WERI-Rb-1 (cell line): Measurements from ENCODE around the gene CASD1.

Source experiments
- DNase-seq: peaks from one replicate; pipeline ENCODE4 v3.0.0-alpha.2; 2020
- H3K27ac ChIP-seq: fragments of 250-450 bp; sonication (Bioruptor Pico); 2 replicates; pipeline ENCODE4 v1.5.1; 2020; ENCODE audit warnings: mild to moderate bottlenecking, moderate library complexity
- H3K27me3 ChIP-seq: fragments of 250-450 bp; sonication (Bioruptor Pico); 2 replicates; pipeline ENCODE4 v1.5.1; 2021; ENCODE audit warnings: mild to moderate bottlenecking, low read depth, moderate library complexity; ENCODE audit not compliant: insufficient read depth, severe bottlenecking
- H3K36me3 ChIP-seq: fragments of 250-450 bp; sonication (Bioruptor Pico); 2 replicates; pipeline ENCODE4 v1.5.1; 2020; ENCODE audit warnings: mild to moderate bottlenecking, moderate library complexity
- H3K4me3 ChIP-seq: 2 replicates; pipeline ENCODE4 v1.5.1; 2011; ENCODE audit warnings: low read depth, mild to moderate bottlenecking, control low read depth, low read length
- H3K9me3 ChIP-seq: fragments of 250-450 bp; sonication (Bioruptor Pico); 2 replicates; pipeline ENCODE4 v1.5.1; 2021; ENCODE audit warnings: mild to moderate bottlenecking, moderate library complexity; ENCODE audit not compliant: severe bottlenecking
- CTCF ChIP-seq: IDR thresholded peaks from 2 replicates; pipeline ENCODE4 v1.5.1; 2011; ENCODE audit warnings: low read depth, mild to moderate bottlenecking, control low read depth, inconsistent platforms, low read length

The CASD1 gene

GRCh38 chr7:94478648-94479214 lies 30.9 kb upstream of the CASD1 start:
- no peak for TF ChIP-seq CTCF
- no peaks in the 10 kb centered on the region for H3K36me3 ChIP-seq
- no peaks in the 10 kb centered on the region for H3K9me3 ChIP-seq
- H3K4me3 ChIP-seq, result no peak overlapping the region
- H3K27ac ChIP-seq, result no peak overlapping the region
- DNase-seq, result no peak
- H3K27me3 ChIP-seq, result no peaks in the 10 kb centered on the region

- Histone ChIP-seq H3K27ac (no peak overlapping the region), H3K36me3 (no peaks in the 10 kb centered on the region), H3K9me3 (no peaks in the 10 kb centered on the region), H3K27me3 (no peaks in the 10 kb centered on the region), H3K4me3 (no peak overlapping the region)
- no peak for DNase-seq
- no peak for TF ChIP-seq CTCF
Observed at GRCh38 chr7:94481279-94481678, 28.3 kb upstream of the CASD1 start.

GRCh38 chr7:94482796-94483195 lies 26.8 kb upstream of the CASD1 start:
- H3K27me3 ChIP-seq, result no peaks in the 10 kb centered on the region
- H3K36me3 ChIP-seq, result no peaks in the 10 kb centered on the region
- H3K4me3 ChIP-seq, result no peak overlapping the region
- DNase-seq, result no peak
- H3K27ac ChIP-seq, result no peak overlapping the region
- no peak for TF ChIP-seq CTCF
- no peaks in the 10 kb centered on the region for H3K9me3 ChIP-seq

- TF ChIP-seq CTCF, result no peak
- no peaks in the 10 kb centered on the region for H3K9me3 ChIP-seq
- H3K36me3 ChIP-seq, result no peaks in the 10 kb centered on the region
- H3K27ac ChIP-seq, result no peak overlapping the region
- no peaks in the 10 kb centered on the region for H3K27me3 ChIP-seq
- no peak for DNase-seq
- no peak overlapping the region for H3K4me3 ChIP-seq
Observed at GRCh38 chr7:94483843-94484242, 25.8 kb upstream of the CASD1 start.

GRCh38 chr7:94486216-94486615 lies 23.4 kb upstream of the CASD1 start:
- Histone ChIP-seq H3K4me3 (no peak overlapping the region), H3K36me3 (no peaks in the 10 kb centered on the region), H3K27ac (no peak overlapping the region), H3K27me3 (no peaks in the 10 kb centered on the region), H3K9me3 (no peaks in the 10 kb centered on the region)
- no peak for TF ChIP-seq CTCF
- no peak for DNase-seq

GRCh38 chr7:94491410-94491809 lies 18.2 kb upstream of the CASD1 start:
- TF ChIP-seq CTCF, result no peak
- Histone ChIP-seq H3K27me3 (no peaks in the 10 kb centered on the region), H3K9me3 (peaks cover 4% of the 10 kb centered on the region), H3K36me3 (no peaks in the 10 kb centered on the region), H3K27ac (no peak overlapping the region), H3K4me3 (no peak overlapping the region)
- DNase-seq, result no peak
